GM18870 (cell line): Measurements from ENCODE around the gene PEX14.

ENCODE experiments used
- ATAC-seq: cut with Tn5 transposase; IDR thresholded peaks from one replicate; pipeline ENCODE4 v1.9.1; 2021; ENCODE audit warnings: moderate library complexity; ENCODE audit not compliant: unreplicated experiment

Gene PEX14

DNA sequence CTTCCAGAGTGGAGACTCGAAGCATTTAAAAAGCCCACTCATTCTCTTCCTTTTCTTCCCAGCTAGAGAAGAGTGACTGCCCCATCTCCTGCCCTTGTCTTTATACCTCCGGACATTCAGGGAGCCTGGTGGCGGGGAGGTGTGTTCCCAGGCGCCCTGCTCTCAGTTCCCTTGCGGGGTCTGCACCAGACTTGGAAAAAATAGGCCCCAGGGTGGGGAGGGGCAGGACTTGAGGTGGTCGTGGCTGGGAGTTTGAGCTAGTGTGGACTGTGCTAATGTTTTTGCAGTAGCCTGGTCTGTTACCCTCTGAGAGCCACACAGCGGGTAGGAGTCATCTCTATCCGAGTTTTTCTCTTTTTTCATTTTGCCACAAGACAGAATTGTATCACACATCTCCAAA lies 139.1 kb downstream of the PEX14 start:
- no peak for ATAC-seq

DNA sequence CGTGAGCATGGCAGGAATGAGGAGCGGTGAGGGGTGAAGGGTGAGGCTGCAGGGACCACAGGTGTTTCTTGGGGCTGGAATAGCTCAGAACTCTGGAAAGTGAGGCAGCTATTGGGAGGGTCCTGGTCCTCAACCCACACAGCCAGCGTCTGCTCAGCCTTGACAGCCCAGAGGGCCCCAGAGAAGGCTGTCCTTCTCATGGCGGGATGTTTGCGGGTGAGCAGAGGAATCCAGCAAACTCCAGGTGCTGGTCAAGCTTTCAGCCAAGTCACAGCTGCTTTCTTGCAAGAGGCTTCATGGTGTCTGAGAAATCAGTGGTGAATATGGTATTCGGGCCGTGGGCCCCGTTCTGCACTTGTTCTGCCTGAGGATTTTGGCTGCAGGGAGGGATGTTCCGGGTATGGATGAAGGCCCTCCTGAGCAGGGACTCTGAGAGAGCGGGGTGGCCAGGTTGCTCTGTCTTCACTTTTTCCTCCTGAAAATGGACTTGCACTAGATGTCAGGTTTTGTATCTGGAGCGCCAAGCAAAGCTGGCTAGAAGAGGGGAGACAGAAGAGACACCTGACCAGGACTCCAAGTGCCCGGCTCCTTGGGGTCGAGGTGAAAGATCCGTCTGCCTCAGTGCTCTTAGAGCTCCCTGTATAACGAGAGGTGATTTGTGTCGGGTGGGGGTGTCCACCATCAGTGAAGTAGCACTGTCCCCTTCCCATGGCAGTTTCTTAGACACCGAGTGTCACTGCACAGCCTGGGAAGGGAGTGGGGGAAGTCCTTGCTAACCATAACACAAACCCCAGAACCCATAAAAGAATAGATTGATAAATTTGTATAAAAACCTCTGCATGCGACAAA lies 139.9 kb downstream of the PEX14 start:
- no peak for ATAC-seq

DNA sequence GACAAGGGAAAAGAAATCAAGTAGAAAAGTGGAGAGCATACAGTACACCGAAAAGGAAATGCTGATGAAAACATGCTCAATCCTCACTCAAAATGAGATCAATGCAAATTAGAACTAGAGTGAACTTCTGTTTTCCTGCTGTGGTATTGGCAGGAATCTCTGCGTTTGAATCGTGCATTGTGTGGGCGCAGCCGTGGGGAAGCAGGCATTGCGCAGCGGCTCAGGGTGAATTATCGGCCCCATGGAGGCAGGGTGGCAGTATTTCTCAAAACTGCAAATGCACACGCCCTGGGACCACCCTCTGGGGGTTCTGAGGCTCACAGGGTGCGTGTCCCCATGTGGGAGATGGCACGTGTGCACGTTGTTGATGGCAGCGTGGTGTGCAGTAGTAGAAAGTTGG lies 140.6 kb downstream of the PEX14 start:
- no peak for ATAC-seq

DNA sequence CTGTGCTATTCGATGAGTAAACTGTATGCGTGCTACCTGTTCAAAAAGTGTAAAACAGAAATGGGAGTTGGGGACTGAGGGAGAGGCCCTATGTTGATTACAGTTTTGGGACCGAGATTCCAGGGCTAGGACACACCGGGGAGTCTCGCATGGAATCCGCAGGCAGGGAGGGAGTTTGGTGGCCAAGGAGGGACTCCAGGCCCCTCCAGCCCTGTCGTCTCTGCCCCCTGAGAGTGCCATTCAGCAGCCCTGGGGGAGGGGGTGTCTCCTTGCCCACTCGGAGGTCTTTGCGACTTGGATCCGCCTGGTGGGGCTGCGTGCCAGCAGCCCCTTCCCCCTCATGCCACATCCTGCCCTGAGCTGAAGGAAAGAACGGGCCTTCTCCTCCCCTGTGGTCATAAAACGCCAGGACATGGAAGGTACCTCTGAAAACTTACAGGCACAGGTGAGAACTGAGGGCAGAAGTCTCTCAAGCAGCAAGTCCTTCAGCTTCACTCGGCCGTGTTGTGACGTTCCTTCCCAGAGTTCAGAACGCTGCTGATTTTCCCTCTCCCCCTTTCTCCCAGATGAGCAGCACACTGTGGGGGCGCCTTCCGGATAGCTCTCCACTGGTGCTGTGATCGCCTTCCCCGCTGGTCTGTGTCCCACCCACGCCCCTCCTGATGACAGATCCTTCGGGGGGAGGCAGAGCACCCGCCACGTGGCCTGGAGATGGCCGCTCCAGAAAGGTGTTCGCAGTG lies 141.4 kb downstream of the PEX14 start:
- no peak for ATAC-seq

DNA sequence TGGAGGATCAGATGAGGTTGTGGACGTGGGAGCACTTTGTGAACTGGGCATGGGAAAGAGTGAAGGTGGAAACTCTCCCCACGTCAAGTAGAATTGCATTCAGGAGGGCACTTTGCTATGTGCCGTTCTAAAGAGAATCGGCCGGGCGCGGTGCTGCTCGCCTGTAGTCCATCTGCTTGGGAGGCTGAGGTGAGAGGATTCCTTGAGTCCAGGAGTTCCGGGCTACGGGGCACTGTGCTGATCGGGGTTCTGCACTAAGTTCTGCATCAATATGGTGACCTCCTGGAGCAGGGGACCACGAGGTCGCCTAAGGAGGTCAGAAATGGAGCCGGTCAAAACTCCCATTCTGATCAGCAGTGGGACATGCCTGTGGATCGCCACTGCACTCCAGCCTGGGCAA lies 141.9 kb downstream of the PEX14 start:
- no peak for ATAC-seq

DNA sequence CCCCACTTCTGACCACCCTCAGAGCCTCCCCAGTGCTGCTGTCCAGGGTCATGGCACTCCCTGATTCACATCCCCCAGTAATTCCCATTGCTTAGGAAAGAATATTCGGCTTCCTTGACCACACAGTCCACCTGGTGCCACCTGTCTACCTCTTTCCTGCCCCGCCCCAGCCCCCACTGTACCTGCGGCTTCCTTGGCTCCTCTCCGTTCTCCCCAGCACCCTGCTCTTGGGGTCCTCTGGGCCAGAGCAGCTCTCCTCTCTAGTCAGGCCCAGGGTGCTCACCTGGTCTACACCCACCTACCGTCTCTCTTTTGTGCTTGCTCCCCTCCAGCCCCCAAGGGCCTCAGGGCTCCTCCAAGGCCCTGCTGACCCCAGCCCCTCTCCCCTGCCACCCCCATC lies 142.6 kb downstream of the PEX14 start:
- no peak for ATAC-seq

DNA sequence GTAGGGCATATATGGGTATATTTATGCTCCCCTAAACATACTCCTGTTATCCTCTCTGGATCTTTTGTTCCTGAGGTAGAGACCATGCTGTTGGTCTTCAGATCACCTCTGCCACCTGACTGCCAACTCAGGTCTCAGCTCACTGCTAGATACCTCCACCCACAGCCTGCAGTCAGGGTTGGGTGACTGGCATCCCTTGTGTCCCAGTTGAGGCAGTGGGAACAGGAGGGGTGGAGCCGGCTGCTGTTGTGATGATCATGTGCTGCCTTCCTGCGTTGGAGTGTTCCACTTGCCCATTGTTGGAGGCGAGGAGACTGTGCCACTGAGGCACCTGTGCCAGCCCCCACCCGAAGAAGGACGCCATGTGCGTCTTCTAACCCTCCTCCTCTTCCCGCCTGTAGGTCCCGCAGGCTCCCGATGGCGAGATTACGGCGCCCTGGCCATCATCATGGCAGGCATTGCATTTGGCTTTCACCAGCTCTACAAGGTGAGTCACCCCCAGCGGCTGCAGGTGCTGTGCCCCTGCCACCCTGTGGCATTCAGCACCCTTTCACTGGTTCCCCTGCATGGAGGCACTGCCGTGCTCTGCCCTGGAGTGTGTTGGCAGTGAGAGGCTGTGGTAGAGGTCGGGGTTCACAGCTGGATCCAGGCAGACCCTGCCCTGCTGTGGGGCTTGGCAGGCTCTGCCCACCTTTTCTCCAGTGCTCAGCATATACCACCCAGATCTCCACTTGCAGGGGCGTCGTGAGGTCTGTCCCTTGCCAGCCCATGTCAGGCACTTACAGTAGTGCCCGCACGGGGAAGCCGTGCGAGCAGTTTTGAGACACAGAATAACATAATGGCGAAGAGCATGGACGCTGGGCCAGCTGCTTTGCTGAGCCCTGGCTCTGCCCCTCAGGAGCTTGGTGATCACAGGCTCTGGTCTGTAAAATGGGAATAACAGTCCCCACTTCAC lies 143.5 kb downstream of the PEX14 start:
- no peak for ATAC-seq

DNA sequence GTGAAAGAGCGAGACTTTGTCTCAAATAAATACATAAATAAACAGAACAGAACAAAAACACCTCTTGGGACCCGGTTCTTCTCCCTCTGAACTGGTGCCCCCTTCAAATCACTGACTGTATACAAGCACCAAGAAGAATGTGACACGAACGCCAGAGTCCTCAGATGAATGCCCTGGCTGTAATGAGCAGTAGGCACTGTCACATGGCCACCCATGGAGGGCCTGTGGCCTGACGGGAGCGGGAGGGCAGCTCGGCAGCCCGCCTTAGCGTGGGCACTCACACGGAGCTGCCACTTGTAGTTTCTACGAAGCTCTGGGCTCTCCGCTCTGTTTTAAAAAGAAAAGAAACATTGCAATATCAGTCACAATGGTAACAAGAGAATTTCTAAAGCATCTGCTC lies 146.0 kb downstream of the PEX14 start:
- no peak for ATAC-seq

DNA sequence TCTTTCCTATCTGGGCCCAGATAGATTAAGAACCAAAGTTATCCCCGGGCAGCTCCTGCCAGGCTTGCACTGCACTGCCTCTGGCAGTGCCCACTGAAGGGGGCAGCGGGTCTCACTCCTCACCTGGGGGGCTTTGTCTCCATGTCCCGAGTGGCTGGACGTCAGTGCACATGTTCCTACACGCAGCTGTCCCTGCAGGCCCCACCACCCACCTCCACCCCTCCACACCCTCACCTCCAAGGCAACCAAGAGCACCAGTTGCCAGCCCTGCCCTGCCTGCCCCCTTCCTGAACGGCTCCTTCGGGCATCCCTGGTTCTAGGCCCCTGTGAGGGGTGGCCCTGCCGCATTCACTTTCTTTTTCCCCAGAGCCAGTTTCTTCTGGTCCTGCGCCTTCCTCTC lies 147.2 kb downstream of the PEX14 start:
- no peak for ATAC-seq

DNA sequence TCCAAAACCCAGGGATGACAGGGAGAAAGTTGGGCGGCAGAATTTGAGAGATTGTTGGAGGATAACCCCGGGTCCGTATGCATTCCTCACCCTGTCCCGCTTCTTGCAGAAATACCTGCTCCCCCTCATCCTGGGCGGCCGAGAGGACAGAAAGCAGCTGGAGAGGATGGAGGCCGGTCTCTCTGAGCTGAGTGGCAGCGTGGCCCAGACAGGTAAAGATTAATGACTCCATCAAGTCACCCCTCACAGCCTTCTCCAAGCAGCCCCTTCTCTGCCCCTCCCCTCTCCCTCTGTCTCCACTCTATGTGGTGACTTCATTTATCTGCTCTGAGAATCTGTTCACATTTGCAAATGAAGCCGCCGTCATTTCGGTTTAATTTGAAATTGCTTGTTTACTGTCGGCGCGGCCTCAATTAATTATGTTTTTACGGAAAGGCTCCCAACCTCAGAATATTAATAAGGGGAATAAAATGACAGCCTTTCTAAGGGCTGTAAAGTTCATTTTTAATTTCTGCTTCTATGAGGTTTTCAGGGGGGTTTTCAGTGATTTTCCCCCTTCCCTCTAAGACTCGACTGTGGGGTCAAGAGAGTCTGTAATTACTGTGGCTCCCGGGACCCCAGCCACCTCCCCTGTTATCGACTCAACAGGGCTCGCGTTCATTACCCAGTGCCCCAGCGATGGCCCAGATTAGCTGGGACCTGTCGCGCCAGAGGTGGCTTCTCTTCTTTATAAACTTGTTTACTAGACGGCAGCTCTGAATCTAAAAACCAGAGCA lies 148.3 kb downstream of the PEX14 start:
- ATAC-seq: no peak

DNA sequence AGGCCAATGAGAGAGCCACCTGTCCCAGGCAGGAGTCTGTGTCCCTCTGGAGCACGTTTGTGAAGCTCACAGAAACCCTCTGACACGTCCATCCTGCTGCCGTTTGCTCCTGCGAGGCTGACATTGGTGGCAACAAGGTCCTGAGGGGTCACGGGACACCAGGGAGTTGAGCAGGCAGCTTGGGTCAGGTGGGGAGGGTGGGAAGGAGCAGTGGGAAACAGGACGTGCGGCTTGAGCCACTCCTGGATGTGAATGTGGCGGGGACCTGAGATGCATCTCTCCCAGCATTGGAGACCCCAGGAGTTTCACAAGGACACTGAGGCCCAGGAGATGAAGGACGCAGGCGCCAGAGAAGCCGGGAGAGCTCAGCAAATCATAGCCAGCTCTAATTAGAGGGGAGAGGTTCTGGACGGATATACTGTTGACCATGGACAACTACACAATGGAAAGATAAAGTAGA lies 149.0 kb downstream of the PEX14 start:
- no peak for ATAC-seq

DNA sequence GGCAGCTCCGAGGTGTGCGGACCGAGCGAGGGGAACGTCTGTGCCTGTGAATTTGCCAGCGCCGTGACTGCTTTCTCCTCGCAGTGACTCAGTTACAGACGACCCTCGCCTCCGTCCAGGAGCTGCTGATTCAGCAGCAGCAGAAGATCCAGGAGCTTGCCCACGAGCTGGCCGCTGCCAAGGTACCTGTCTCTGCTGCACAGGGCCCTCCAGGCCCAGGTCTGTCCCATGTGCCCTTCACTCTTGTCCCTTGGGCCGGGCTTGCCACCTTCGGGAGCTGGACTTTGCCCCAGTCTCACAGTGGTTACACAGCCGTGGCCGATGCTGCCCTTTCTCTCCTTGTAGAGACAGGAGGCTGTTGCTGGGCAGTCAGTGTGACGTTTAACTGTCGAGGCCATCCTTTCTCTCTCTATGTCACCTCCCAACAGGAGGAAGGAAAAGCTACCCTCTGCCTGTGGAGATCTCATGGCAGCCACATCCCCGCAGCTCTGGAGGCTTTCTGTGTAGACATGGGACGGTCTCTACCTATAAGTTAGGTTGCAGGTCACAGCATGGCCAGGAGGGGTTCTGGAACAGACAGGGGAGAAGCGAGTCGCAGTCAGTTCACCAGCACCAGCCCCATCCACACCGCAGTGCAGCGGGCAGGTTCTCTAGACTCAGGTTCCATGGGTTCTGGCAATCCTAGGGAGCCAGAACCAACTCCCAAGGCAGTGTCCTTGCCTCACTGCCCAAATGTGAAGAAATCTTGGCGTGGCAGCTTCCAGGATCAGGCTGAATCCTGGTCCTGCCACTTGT lies 149.7 kb downstream of the PEX14 start:
- no peak for ATAC-seq

DNA sequence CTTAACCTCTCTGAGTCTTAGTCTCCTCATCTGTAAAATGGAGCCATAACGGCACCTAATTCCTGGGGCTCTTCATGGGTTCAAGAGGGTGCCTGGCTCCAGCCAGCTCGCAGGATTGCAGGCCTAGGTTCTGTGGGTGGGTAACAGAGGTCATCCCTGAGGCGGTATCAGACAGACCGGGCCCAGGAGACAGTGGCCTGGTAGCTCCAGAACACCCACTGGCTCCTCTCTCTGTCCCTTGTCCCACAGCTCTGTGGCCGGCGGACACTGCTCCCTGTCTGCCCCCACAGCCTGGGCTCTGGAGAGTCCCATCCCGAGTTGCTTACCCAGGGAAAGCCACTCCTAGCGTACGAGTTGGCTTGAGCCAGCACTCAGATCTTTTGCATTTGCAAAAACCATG lies 150.3 kb downstream of the PEX14 start:
- no peak for ATAC-seq

DNA sequence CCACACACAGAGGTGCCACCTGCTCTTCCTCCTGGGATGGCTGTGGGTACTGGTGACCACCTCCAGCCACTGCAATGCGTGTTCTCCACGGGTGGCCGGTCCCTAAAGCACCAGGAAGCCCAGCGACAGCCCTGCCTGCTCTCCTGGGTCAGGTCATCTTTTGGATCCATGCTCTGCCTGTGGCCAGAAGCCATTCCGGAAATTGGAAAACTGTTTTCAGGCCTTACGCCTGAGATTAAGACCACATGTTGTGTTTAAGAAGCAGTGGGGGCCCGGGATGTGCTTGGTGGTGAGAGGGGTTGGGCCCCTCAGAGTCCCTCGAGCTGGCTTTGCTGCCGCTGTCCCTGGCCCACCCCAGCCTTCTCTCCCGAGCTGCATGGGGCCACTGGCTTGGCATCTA lies 150.8 kb downstream of the PEX14 start:
- ATAC-seq: no peak

DNA sequence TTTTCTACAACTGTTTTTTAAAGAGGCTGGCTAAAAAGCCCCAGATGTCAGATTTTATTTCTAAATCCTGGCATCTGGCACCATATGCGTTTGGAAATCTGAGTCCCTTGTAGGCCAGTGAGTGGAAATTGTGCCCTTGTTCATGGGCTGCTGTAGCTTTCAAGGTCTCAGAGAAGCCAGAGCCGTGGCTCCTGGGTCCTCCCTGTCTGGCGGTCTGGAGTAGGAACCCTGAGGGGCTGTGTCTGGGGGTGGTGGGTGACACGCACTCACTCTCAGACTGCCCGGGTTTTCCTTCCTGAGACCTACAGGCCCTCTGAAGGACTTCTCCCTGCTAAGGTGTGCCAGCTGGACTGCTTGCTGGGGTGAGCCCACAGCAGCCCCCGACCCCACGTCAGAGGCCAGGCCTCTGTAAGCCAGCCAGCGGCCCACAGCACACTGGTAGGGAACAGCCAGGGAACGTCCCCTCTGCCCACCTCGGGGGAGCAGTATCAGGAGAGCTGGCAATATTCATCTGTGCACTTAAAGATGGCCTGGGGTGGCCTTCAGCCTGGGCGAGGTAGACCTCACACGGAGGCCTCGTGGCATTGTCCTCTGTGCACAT lies 151.5 kb downstream of the PEX14 start:
- ATAC-seq: no peak

DNA sequence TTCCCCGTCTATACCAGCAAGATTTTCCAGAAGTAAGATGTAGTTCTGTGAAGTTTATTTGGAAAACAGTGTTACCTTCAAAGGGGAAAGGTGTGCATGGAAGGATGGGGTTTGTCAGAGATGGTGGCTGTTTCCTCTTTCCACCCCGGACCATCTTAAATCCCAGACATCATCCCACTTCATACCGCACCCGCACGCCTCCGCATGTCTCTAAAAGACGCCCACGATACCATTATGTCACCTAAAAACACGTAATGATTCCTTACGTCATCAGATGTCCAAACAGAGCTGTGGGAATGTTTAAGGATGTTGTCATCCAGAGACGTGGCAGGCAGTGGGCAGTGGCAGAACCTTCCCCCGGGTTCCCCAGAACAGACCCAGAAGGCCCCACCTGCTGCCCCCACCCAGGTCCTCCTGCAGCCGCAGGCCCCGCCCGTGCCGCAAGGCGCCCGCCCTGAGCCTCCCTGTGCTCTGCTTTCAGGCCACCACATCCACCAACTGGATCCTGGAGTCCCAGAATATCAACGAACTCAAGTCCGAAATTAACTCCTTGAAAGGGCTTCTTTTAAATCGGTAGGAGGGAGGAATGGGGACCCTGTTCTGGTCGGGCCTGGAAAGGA lies 152.2 kb downstream of the PEX14 start:
- no peak for ATAC-seq

DNA sequence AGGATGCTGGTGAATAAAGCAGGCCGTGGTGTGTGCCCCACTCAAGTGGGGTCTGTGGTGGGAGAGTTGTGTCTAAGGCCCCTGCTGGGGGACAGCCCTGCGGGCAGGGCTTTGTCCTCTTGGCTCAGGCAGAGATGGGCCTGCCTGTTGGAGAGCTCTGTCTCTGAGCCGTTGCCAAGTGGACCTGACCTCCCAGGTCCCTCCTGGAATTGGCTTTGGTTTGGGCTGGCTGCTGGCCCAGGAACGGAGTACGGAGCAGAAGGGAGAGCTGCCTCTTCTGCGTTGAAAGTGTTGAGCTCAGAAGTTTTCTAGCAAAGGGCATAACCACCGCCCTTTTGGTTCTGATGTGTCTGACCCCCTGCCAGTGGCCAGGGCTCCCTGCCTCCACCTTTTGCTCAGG lies 153.9 kb downstream of the PEX14 start:
- ATAC-seq: no peak

DNA sequence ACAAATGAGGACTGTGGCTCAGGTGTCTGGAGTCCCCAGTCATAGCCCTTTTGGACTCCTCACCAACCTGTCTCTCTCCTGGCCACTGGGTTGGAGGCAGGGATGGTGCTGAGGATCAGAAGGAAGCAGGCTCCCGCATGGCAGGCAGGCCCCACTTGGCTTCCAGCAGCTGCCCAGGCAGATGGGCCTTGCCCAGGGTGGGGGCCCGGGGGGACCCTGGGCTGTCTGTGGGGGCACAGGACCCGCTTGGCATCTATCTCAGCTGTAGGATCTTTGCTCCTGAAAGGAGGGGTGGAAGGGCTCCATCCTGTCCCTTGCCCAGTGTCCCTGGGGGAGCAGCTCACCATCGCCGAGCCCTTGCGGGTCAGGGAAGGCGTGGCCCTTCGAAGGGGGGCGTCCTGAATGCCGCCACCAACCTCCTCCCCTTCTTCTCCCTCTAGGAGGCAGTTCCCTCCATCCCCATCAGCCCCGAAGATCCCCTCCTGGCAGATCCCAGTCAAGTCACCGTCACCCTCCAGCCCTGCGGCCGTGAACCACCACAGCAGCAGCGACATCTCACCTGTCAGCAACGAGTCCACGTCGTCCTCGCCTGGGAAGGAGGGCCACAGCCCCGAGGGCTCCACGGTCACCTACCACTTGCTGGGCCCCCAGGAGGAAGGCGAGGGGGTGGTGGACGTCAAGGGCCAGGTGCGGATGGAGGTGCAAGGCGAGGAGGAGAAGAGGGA lies 154.5 kb downstream of the PEX14 start:
- no peak for ATAC-seq
